Measurements from ENCODE around the gene DAPK1.

DAPK1 gene

DNA sequence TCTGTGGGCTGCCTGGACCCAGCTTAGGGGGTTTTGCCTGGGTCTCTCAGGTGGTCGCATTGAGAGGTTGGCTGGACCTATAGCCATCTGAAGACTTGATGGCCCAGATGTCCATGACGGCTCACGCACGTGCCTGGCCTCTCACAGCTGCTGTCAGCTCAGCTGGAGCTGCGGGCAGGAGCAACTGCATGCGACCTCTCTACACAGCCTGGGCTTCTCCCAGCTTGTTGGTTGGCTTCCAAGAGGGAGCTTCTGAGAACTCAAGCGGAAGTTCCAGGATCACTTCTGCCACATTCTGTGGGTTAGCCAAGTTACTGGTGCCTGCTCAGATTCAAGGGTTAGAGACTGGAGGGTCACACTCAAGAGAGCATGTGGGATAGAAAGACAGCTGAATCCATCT is 99.2 kb downstream of the DAPK1 start:
- DNase-seq: no peak

DNA sequence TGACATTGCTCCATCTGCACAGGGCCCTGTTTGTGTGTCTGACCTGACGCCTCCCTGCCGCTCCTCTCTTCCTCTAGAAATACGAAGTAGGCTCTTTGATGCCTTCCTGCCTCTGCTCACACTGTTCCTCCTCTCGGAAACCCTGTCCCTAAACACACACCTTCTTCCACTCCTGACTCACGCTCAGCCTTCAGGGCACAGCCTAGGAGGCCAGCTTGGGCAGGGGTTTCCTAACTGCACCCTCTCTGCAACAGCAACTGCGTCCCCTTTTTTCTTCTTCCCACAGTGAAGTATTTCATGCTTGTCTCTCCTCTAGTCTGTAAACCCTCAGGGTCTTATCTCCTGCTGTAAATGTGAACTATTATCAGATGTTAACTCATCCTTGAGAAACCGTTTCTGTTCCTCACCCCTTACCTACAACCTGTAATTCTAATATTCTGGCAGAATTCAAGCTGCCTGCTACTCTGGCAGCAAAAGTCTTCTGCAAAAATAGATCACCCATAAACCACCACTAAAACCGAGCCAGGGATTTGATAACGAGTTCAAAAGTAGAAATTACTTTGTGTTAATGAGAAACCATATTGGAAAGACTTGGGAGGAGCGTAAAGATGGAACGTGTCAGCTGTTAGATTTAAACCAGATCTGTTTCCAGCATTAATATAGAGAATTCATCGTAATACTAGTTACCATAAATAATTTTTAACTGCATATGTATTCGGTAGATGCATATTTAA is 100.2 kb downstream of the DAPK1 start:
- no peak for DNase-seq

DNA sequence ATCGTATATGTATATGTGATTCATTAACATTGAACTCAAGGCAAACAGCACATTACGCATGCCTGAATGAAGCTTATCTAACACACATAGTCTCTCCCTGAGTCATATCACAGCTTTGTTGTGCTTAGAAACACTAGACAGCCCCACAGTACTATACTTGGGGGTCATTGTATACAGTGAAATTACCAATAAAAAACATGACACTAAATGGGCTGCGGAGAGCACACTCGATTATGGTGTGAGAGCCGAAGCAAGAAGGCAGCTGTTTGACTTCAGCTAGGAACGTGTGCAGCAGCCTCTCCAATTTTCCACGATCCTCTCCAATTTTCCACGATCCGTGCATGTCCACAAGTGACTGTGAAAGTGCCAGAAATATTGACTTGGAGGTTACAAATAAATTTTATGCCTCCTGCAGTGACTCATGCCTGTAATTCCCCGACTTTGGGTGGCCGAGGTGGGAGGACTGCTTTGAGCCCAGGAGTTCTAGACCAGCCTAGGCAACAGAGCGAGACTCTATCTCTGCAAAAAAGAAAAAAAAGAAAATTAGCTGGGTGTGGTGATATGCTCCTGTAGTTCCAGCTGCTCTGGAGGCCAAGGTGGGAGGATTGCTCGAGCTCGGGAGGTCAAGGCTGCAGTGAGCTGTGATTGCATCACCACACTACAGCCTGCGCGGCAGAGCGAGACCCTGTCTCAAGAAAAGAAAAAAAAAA is 102.4 kb downstream of the DAPK1 start:
- no peak for DNase-seq

DNA sequence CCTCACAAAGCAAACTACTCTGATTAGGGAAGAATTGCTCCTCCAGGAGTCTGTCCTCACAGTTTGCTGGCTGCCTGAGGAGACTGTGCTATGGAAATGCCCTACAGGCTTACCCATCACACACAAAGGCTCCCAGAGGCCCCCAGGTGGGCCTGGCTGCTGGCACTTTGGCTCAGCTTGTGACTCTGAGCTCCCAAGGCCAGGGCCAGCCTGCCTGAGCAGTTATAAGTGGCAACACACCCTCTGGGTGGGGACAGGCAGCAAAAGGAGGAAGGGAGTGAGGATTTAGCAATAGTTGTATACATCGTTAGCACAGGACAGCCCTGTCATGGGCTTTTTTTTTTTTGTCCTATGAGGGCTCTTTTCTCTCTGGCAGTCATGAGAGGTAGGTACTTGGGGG is 103.5 kb downstream of the DAPK1 start:
- DNase-seq: no peak

GRCh38 chr9:87601595-87601994 is 103.9 kb downstream of the DAPK1 start:
- DNase-seq: no peak

- no peak for DNase-seq
Observed at GRCh38 chr9:87602933-87603643, 105.4 kb downstream of the DAPK1 start.

DNA sequence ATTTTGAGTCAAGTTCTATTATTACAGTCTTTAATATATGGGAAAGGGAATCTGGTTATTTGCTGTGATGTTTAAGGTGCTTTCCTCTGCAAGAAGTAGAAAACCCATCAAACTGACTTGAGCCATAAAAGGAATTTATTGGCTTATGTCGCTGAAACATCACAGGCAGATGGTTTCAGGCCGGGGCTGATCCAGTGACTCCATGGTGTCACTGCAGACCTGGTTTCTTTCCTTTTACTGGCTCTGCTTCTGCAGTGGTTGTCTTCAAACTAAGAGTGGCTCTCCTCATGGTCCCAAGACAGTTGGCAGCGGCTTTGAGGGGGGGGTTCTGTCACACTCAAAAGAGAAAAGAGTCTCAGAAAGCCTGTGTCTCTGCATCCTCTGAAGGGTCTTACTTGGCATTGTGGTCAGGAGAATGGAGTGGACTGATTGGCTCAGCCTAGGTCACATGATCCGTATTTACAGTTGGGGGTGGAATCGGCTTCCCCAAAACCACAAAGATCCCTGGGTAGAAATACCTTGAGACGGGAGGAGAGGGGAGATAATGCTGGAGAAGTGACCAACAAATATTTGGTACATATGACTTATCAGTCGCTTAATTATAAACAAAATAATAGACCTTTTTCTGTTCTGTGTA is 106.3 kb downstream of the DAPK1 start:
- no peak for DNase-seq

DNA sequence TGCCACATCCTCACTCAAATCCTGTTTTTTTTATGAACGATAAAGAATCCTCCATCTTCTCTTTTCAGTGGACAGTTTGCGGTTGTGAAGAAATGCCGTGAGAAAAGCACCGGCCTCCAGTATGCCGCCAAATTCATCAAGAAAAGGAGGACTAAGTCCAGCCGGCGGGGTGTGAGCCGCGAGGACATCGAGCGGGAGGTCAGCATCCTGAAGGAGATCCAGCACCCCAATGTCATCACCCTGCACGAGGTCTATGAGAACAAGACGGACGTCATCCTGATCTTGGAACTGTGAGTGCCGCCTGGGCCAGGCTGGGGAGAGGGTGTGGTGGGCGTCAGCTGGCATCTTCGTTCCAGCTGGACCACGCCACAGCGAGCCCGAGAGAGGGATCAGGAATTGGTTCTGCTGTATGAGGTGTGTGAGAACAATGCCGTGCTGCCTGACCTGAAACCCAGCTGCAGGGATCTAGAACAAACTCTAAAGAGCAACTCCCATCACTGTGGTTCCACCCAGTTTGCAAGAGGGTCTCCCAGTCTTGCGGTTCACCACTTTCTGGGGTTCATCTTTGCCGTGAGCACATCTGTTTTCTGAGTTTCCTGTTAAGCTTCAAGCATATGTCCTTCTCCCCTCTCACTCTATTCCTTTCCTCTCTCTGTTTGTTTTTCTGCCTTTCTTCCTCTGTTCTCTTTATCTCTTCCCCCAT is 107.4 kb downstream of the DAPK1 start:
- DNase-seq: no peak

- DNase-seq: no peak
Observed at GRCh38 chr9:87605676-87606075, 108.0 kb downstream of the DAPK1 start.

DNA sequence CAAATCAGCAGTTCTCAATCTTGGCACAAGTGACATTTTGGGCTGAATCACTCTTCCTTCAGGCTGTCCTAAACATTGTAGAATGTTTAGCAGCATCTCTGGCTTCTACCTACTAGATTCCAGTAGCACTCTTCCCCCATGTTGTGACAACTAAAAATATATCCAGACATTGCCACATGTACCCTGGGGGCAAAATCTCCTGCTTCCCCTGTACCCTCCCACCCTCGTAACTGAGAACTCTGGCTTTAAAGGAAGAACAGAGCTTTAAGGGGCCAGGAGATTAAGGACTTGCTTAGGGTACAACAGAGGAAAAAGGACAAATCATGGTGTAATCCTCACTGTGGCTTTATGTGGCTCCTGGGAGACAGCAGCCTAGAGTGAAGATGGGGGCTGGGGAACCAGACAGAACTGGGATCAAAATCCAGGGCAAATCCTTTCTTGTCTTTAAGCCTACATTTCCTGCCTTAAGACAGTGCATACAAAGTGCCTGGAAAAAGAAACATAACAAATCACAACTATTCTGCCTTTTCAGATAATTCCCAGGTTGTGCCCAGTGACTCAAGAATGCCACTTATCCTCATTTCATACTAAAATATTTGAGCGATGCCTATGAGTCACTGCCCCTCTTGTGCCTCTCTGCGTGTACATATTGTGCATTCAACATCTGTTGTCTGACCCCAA is 109.3 kb downstream of the DAPK1 start:
- DNase-seq: no peak

- DNase-seq: no peak
Observed at GRCh38 chr9:87607859-87608258, 110.2 kb downstream of the DAPK1 start.

GRCh38 chr9:87609002-87609401 is 111.3 kb downstream of the DAPK1 start:
- no peak for DNase-seq

DNA sequence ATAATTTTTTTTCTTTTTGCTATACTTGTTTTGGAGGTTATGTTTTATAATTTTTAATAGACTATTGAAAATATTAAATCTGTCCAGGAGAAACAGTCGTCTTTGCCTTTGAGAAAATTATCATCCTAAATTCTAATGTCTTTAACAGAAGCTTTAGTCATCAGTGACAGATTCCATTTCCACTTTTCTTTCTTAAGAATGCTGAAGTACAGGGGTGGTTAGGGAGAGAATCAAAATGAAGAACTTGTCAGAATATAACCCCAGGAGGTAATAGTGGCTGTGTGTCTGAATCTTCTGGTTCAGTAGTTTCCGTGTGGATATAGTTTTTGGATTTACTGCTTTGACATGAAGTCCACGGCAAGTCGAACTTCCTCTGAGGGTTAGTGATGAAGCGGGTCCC is 111.8 kb downstream of the DAPK1 start:
- DNase-seq: no peak

- no peak for DNase-seq
Observed at GRCh38 chr9:87610200-87611155, 112.8 kb downstream of the DAPK1 start.

DNA sequence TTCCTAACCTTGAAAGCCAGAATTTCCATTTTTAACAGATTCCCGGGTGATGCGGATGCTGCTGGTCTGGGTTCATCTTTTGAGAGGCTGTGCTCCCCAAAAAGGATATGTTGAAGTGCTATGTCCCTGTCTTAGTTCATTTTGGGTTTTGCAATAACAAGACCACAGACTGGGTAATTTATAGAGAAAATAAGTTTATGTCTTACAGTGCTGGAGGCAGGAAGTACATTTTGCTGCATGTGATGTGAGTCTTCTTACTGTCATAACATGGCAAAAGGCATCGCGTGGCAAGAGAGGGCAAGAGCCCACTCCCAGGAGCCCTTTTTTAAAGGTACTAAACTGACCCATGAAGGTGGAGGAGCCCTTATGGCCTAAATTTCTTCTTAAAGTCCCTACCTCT is 114.1 kb downstream of the DAPK1 start:
- no peak for DNase-seq

DNA sequence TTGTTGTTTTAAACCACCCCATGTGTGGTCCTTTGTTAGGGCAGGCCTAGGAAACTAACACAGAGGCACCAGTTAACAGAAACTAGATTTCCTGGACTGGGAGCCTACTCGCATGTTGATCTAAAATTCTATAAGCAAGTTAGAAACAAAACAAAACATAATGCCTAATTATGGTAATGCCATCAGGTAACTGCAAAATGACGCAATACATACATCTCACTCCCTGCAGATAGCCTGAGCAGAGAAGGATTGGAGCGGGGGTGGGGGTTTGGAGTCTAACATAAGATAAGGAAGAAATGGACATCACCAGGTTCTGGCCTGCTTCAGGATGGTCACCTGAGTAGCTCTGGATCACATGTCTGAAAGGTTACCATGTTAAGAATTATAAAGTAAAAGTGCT is 114.9 kb downstream of the DAPK1 start:
- no peak for DNase-seq

DNA sequence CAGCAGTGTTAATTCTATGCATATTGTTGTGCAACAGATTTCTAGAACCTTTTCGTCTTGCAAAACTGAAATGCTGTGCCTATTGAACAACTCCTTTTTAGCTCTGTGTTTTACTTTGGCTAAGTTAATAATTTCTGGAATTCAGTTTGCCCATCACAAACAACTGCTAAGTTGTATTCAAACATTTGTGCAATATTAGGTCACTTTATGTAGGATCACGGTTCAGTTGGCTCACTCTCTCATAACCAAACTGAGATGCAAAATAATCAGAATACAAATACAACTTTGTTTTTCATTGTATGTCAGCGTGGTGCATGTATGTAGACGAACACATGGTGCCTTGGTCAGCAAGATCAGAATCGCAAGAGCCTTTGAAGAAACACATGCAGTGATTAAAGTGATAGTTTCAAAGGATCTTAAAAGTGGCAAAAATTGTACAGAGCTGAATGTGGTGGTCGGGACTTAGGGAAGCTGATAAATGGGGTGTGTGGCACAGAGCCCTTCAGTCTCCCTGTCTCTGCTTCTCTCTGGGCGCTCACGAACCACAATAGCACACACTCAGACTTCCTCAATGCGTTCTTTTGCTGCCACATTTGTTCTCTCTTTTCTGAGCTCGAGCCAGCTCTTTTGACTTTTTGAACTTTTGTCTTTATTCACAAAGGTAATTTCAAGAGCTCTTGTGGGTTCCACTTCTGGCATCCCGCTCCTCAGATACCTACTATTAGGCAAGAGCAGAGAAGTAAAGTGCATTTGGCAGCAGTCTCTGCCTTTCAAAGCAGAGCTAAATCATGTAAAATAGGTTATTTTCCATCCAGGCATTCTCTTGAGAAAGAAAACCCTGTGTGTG is 115.8 kb downstream of the DAPK1 start:
- DNase-seq: no peak

DNA sequence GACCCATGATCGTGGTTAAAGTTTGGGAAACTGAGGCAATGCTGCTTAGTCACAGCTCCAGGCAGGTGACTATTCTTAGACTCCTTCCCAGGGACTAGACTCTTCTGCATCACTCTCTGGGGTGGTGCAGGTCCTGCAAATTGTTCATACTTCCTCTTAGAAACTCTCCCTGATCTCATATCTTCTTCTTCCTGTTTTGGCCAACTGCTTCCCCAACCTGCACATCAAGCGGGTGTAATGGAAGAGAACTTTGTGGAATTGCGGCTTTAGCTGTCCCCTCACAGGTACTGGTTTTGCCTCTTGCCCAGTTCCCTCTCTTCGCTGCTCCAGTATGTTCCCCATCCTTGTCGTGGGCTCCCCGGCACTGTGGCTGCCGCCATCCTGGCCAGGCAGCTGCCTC is 116.7 kb downstream of the DAPK1 start:
- no peak for DNase-seq

GRCh38 chr9:87615136-87615535 is 117.5 kb downstream of the DAPK1 start:
- no peak for DNase-seq

GRCh38 chr9:87615547-87616148 is 118.0 kb downstream of the DAPK1 start:
- DNase-seq: no peak
